ENCODE measurements around the gene ANKS1B. TPM values are rescaled to one million over a fixed set of nuclear protein-coding genes. Genes with fewer than 3 reads are reported as not detected.
A peak's percentile ranks its signal among the peaks of the same experiment; 100 is the strongest.

Gene ANKS1B
- total RNA-seq (1 to 10 TPM; 1.1 to 5.8 (median 2.3) TPM), polyA plus RNA-seq (under 1 TPM; 0.62 to 0.72 TPM)
- long read RNA-seq, donor 1, result 0 reads
- long read RNA-seq, donor 2, result 0 reads
- long read RNA-seq, donor 3, result 0 reads

- WGBS, 4 donors, result 0 to 2% (median 1%) methylated on average over 31 to 98 of the region's 98 CpGs
- DNase-seq, result peak; percentile 34 to 61 (median 50)
- TF ChIP-seq POLR2A (IDR thresholded peaks at IDR 0.05), result no peak
- TF ChIP-seq CTCF (IDR thresholded peaks at IDR 0.05), result no peak
- Histone ChIP-seq H3K27ac (peak within 1 kb of the TSS in 8 of 12 donors; percentile 27 to 81 (median 46)), H3K9me3 (no peaks in the 10 kb centered on the region), H3K4me1 (peaks cover 0 to 20% (median 0%) of the 10 kb centered on the region in 12 donors), H3K4me3 (peak within 1 kb of the TSS; percentile 8 to 66 (median 57)), H3K27me3 (peaks cover 0 to 19% (median 0%) of the 10 kb centered on the region in 9 donors), H3K36me3 (no peaks in the 10 kb centered on the region)
- peak; percentile 55 to 86 (median 74) for ATAC-seq
- intact Hi-C loops (cut with DNase I), result no loop called here
These were observed at the start of gene ANKS1B for GRCh38 chr12:99984271-99985128. Gene ANKS1B (minus strand): TSS chr12:99984936. CDS start chr12:99984237, 699 bp downstream.

- no peak for ATAC-seq
- no peak for DNase-seq
- no peak overlapping the region for H3K27ac ChIP-seq
- no peaks in the 10 kb centered on the region for H3K27me3 ChIP-seq
- no peaks in the 10 kb centered on the region for H3K9me3 ChIP-seq
- intact Hi-C loops (cut with DNase I), result no loop called here
- no peak overlapping the region for H3K4me3 ChIP-seq
- 90 to 94% (median 91%) methylated on average over 2 of the region's 2 CpGs for WGBS, 4 donors
- H3K36me3 ChIP-seq, result peaks cover 0 to 19% (median 10%) of the 10 kb centered on the region in 9 donors
- no peaks in the 10 kb centered on the region for H3K4me1 ChIP-seq
- TF ChIP-seq POLR2A (IDR thresholded peaks at IDR 0.05), result no peak
- no peak for TF ChIP-seq CTCF (IDR thresholded peaks at IDR 0.05)
These were observed 47.1 kb upstream of the ANKS1B start for GRCh38 chr12:100031836-100032235.

GRCh38 chr12:100027671-100028070, 42.9 kb upstream of the ANKS1B start:
- Histone ChIP-seq H3K4me3 (no peak overlapping the region), H3K27me3 (no peaks in the 10 kb centered on the region), H3K9me3 (no peaks in the 10 kb centered on the region), H3K27ac (no peak overlapping the region), H3K36me3 (no peaks in the 10 kb centered on the region), H3K4me1 (no peaks in the 10 kb centered on the region)
- no peak for DNase-seq
- TF ChIP-seq POLR2A (IDR thresholded peaks at IDR 0.05), result no peak
- TF ChIP-seq CTCF (IDR thresholded peaks at IDR 0.05), result no peak
- intact Hi-C loops (cut with DNase I), result no loop called here
- no peak for ATAC-seq
- 80 to 85% (median 82%) methylated on average over 3 of the region's 3 CpGs for WGBS, 4 donors

- WGBS, 4 donors, result 81 to 93% (median 90%) methylated on average over 1 of the region's 1 CpG
- Histone ChIP-seq H3K9me3 (peaks cover 0 to 9% (median 0%) of the 10 kb centered on the region in 12 donors), H3K36me3 (no peaks in the 10 kb centered on the region), H3K27ac (no peak overlapping the region), H3K4me3 (no peak overlapping the region), H3K4me1 (no peaks in the 10 kb centered on the region), H3K27me3 (no peaks in the 10 kb centered on the region)
- no peak for ATAC-seq
- intact Hi-C loops (cut with DNase I), result no loop called here
- TF ChIP-seq CTCF (IDR thresholded peaks at IDR 0.05) (no peak), POLR2A (IDR thresholded peaks at IDR 0.05) (no peak)
- no peak for DNase-seq
These were observed 41.5 kb upstream of the ANKS1B start for GRCh38 chr12:100026241-100026640.
